Suprapubic skin (tissue), 4 donors: Measurements from ENCODE around the gene FAM170A. TPM values are rescaled to one million over a fixed set of nuclear protein-coding genes. Genes with fewer than 3 reads are reported as not detected.

Experiments used
- DNase-seq, 2 donors: peaks; one replicate each; pipeline ENCODE4 v3.0.0-alpha.2; 2019; ENCODE audit warnings: low spot score in 2 of 2
- H3K27ac ChIP-seq: fragments of 200-600 bp; sonication (generic); one replicate; pipeline ENCODE4 v1.5.1; 2019
- H3K27me3 ChIP-seq: fragments of 200-600 bp; sonication (generic); one replicate; pipeline ENCODE4 v1.5.1; 2019
- H3K36me3 ChIP-seq: fragments of 200-600 bp; sonication (generic); one replicate; pipeline ENCODE4 v1.5.1; 2019
- H3K4me1 ChIP-seq: fragments of 200-600 bp; sonication (generic); one replicate; pipeline ENCODE4 v1.5.1; 2019
- H3K4me3 ChIP-seq: fragments of 200-600 bp; sonication (generic); one replicate; pipeline ENCODE4 v1.5.1; 2019; ENCODE audit warnings: mild to moderate bottlenecking
- H3K9me3 ChIP-seq: fragments of 200-600 bp; sonication (generic); one replicate; pipeline ENCODE4 v1.5.1; 2019
- CTCF ChIP-seq, 2 donors: fragments of 200-600 bp in 1 of 2; fragments of 450-650 bp in 1 of 2; sonication (generic) in 1 of 2; IDR thresholded peaks; one replicate each; pipeline ENCODE4 v1.5.1; 2016 to 2019; ENCODE audit warnings: antibody characterized with exemption in 2 of 2, mild to moderate bottlenecking in 1 of 2, moderate library complexity in 1 of 2
- EP300 ChIP-seq: sonication (generic); formaldehyde crosslinking; IDR thresholded peaks from one replicate; pipeline ENCODE4 v1.6.1; 2017; ENCODE audit warnings: antibody characterized with exemption
- POLR2A ChIP-seq, 2 donors: fragments of 450-650 bp; IDR thresholded peaks; one replicate each; pipeline ENCODE4 v1.6.1; 2017; ENCODE audit warnings: antibody characterized with exemption in 2 of 2, mild to moderate bottlenecking in 2 of 2, moderate library complexity in 2 of 2
- POLR2AphosphoS5 ChIP-seq, 3 donors: sonication (generic); formaldehyde crosslinking; IDR thresholded peaks; one replicate each; pipeline ENCODE4 v1.6.1; 2017; ENCODE audit warnings: antibody characterized with exemption in 3 of 3
- WGBS: methylation state at CpG from one replicate; pipeline ENCODE4 v1.1.5; 2018; 5-methylcytosine and 5-hydroxymethylcytosine counted together
- total RNA-seq, 4 donors: library from RNA; depleted of rRNA; stranded (reverse); fragments of >200 nt; gene quantifications; one replicate each; pipeline ENCODE4 v1.1.0, GENCODE V29; 2016

The FAM170A gene
- total RNA-seq, 4 donors from 2014 or later, result 0.68 TPM; not detected in 3

DNA sequence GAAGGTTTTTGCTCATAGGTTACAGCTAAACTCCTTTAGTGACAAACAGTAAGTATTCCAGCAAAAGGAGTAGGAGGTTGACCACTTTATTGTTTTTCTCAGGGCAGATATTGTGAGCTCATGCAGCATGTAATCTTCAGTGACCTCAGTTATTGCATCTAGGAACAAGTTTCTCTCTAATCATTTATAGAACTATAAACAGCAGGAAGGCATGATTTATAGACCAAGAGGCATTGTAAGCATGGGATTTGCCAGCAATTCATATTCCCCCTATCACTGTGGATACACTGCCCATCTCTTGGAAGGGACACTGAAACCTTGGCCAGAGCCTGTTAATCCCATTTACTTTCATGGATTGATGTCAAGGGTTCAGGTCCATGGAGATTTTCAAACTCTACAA is 15.4 kb upstream of the FAM170A start:
- H3K27ac ChIP-seq, result no peak overlapping the region
- no peaks in the 10 kb centered on the region for H3K4me1 ChIP-seq
- no peaks in the 10 kb centered on the region for H3K9me3 ChIP-seq
- no peaks in the 10 kb centered on the region for H3K27me3 ChIP-seq
- no peak for DNase-seq
- no peaks in the 10 kb centered on the region for H3K36me3 ChIP-seq
- H3K4me3 ChIP-seq, result no peak overlapping the region
- TF ChIP-seq POLR2A (IDR thresholded peaks at IDR 0.05), result no peak
- no peak for TF ChIP-seq POLR2AphosphoS5 (IDR thresholded peaks at IDR 0.05)
- TF ChIP-seq CTCF (IDR thresholded peaks at IDR 0.05), result no peak
- no peak for TF ChIP-seq EP300

DNA sequence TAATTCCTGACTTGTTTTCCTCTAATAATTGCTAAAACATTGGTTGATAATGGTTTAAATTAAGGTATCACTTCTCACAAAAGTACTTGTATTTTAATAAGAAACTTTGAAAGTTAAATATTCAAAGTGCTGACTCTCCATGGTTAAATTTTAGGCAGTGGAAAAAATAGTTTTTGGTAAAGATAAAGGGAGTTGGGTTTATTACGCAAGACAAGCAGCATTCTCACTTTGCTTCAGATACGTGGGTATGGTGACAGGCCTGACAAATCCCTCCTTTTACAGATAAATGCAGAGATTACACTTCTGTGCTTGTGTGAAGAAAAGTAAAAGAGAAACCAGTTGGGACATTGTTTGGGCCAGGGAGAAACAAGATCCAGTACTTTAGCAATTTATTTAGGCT is 14.5 kb upstream of the FAM170A start:
- no peak for DNase-seq
- TF ChIP-seq CTCF (IDR thresholded peaks at IDR 0.05) (no peak), POLR2A (IDR thresholded peaks at IDR 0.05) (no peak), EP300 (no peak), POLR2AphosphoS5 (IDR thresholded peaks at IDR 0.05) (no peak)
- H3K36me3 ChIP-seq, result no peaks in the 10 kb centered on the region
- WGBS, result 60% methylated on average over 2 of the region's 2 CpGs
- no peak overlapping the region for H3K4me3 ChIP-seq
- H3K27me3 ChIP-seq, result no peaks in the 10 kb centered on the region
- no peak overlapping the region for H3K27ac ChIP-seq
- no peaks in the 10 kb centered on the region for H3K4me1 ChIP-seq
- no peaks in the 10 kb centered on the region for H3K9me3 ChIP-seq

- Histone ChIP-seq H3K27ac (no peak overlapping the region), H3K36me3 (no peaks in the 10 kb centered on the region), H3K27me3 (no peaks in the 10 kb centered on the region), H3K4me3 (no peak overlapping the region), H3K4me1 (no peaks in the 10 kb centered on the region), H3K9me3 (no peaks in the 10 kb centered on the region)
- no peak for TF ChIP-seq EP300
- TF ChIP-seq CTCF (IDR thresholded peaks at IDR 0.05), result no peak
- no peak for TF ChIP-seq POLR2A (IDR thresholded peaks at IDR 0.05)
- TF ChIP-seq POLR2AphosphoS5 (IDR thresholded peaks at IDR 0.05), result no peak
- WGBS, result 82% methylated on average over 2 of the region's 2 CpGs
- DNase-seq, result no peak
Observed at GRCh38 chr5:119626086-119626485, 3.3 kb upstream of the FAM170A start.

DNA sequence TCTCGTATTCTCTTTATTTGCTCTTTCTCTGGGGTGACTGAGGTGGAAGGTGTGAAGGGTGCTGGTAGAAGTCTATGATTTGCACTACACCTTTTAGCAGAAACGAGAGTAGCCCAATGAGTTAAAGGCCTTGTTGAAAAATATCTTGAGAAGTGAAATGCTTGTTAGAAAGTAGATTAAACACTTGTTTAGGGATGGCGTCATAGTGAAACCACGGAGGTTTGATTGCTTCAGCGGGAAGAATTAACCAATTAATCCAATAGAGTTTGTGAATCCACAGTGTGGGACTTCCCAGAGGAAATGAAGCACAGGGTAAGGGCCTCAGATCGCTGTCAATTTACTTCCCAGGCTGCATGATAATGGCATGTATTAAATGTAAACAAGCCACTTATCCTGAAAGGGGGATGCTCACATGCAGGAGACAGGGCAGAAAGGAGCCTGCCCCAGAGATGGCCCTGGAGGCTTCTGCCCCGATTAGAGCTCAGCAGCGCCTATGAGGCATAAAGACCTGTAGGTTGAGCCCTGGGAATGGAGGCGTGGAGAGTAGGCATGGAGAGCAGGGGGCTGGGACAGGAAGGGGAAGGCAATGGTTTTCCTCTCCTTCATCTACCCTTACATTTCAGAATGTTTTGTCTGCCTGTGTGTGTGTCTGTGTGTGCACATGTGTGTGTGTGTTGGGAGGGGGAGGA is 1.5 kb downstream of the FAM170A start:
- WGBS, result 76% methylated on average over 9 of the region's 9 CpGs
- no peaks in the 10 kb centered on the region for H3K36me3 ChIP-seq
- TF ChIP-seq POLR2AphosphoS5 (IDR thresholded peaks at IDR 0.05) (no peak), CTCF (IDR thresholded peaks at IDR 0.05) (no peak), EP300 (no peak), POLR2A (IDR thresholded peaks at IDR 0.05) (no peak)

DNA sequence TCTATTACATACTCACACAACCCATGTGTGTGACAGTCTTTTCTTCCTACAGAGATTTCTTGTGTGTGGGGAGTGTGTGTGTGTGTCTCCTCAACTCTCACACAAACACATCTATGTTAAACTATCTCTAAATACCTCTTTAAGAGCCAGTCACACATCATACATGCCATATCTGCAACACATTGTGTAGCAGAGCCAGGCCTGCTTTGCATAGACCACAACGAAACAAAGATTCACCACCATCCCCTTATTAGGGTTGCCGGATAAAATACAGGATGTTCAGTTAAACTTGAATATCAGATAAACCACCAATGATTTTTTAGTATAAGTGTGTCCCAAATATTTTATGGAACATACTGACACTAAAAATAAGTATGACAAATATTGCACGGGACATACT is 2.3 kb downstream of the FAM170A start:
- Histone ChIP-seq H3K36me3 (no peaks in the 10 kb centered on the region), H3K27ac (no peak overlapping the region)
- TF ChIP-seq EP300 (no peak), CTCF (IDR thresholded peaks at IDR 0.05) (no peak), POLR2A (IDR thresholded peaks at IDR 0.05) (no peak), POLR2AphosphoS5 (IDR thresholded peaks at IDR 0.05) (no peak)

More for the DNA sequence above, 1.5 kb downstream of the FAM170A start:
- no peak overlapping the region for H3K4me3 ChIP-seq
- no peaks in the 10 kb centered on the region for H3K9me3 ChIP-seq
- DNase-seq, result no peak
- H3K4me1 ChIP-seq, result no peaks in the 10 kb centered on the region
- no peak overlapping the region for H3K27ac ChIP-seq
- H3K27me3 ChIP-seq, result no peaks in the 10 kb centered on the region

More for the DNA sequence above, 2.3 kb downstream of the FAM170A start:
- H3K27me3 ChIP-seq, result no peaks in the 10 kb centered on the region
- H3K4me1 ChIP-seq, result no peaks in the 10 kb centered on the region
- no peak for DNase-seq
- H3K4me3 ChIP-seq, result no peak overlapping the region
- no peaks in the 10 kb centered on the region for H3K9me3 ChIP-seq
- 89% methylated on average over 3 of the region's 3 CpGs for WGBS
